ENCODE measurements around the gene CDH15. TPM values are rescaled to one million over a fixed set of nuclear protein-coding genes. Genes with fewer than 3 reads are reported as not detected.

Gene CDH15
- total and polyA plus RNA-seq, 3 donors from 2014 or later: 1.4 to 3.0 (median 2.1) TPM

DNA sequence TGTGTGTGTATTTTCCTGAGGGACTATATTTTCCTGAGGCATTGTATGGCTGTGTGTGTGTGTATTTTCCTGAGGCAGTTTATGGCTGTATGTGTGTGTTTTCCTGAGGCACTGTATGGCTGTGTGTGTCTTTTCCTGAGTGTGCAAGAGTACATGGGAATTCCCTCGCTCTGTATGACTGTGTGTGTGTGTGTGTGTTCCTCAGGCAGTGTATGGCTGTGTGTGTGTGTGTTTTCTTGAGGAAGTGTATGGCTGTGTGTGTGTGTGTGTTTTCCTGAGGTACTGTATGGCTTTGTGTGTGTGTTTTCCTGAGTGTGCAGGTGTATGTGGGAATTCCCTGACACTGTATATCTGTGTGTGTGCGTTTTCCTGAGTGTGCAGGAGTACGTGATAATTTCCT lies 50.1 kb downstream of the CDH15 start:
- Histone ChIP-seq H3K36me3 (ENCODE audit: low read depth, missing control alignments) (no peaks in the 10 kb centered on the region), H3K4me3 (no peak overlapping the region), H3K27ac (no peak overlapping the region), H3K4me1 (no peaks in the 10 kb centered on the region), H3K9me3 (no peaks in the 10 kb centered on the region), H3K27me3 (no peaks in the 10 kb centered on the region)
- WGBS, 2 donors: 83 to 94% methylated on average over 2 to 3 of the region's 3 CpGs
- intact Hi-C loops (cut with DNase I; ENCODE audit: low total_unique reads): no loop called here
- TF ChIP-seq POLR2A (IDR thresholded peaks at IDR 0.05): no peak
- TF ChIP-seq, protein P1, sequence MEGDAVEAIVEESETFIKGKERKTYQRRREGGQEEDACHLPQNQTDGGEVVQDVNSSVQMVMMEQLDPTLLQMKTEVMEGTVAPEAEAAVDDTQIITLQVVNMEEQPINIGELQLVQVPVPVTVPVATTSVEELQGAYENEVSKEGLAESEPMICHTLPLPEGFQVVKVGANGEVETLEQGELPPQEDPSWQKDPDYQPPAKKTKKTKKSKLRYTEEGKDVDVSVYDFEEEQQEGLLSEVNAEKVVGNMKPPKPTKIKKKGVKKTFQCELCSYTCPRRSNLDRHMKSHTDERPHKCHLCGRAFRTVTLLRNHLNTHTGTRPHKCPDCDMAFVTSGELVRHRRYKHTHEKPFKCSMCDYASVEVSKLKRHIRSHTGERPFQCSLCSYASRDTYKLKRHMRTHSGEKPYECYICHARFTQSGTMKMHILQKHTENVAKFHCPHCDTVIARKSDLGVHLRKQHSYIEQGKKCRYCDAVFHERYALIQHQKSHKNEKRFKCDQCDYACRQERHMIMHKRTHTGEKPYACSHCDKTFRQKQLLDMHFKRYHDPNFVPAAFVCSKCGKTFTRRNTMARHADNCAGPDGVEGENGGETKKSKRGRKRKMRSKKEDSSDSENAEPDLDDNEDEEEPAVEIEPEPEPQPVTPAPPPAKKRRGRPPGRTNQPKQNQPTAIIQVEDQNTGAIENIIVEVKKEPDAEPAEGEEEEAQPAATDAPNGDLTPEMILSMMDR (IDR thresholded peaks at IDR 0.05): no peak
- no peak for DNase-seq

- 90 to 94% methylated on average over 21 of the region's 21 CpGs for WGBS, 2 donors
- Histone ChIP-seq H3K27me3 (no peaks in the 10 kb centered on the region), H3K4me3 (no peak overlapping the region), H3K36me3 (ENCODE audit: low read depth, missing control alignments) (no peaks in the 10 kb centered on the region), H3K27ac (no peak overlapping the region), H3K4me1 (no peaks in the 10 kb centered on the region), H3K9me3 (no peaks in the 10 kb centered on the region)
- TF ChIP-seq POLR2A (IDR thresholded peaks at IDR 0.05): no peak
- TF ChIP-seq, protein P1 (IDR thresholded peaks at IDR 0.05): no peak
- intact Hi-C loops (cut with DNase I; ENCODE audit: low total_unique reads): no loop called here
- no peak for DNase-seq
Measured at GRCh38 chr16:89222931-89223330, 51.4 kb downstream of the CDH15 start.

GRCh38 chr16:89224665-89225064 lies 53.1 kb downstream of the CDH15 start:
- no peaks in the 10 kb centered on the region for H3K9me3 ChIP-seq
- intact Hi-C loops (cut with DNase I; ENCODE audit: low total_unique reads): no loop called here
- TF ChIP-seq, protein P1 (IDR thresholded peaks at IDR 0.05): no peak
- no peak for TF ChIP-seq POLR2A (IDR thresholded peaks at IDR 0.05)
- no peak for DNase-seq
- no peak overlapping the region for H3K4me3 ChIP-seq
- H3K36me3 ChIP-seq (ENCODE audit: low read depth, missing control alignments): no peaks in the 10 kb centered on the region
- H3K4me1 ChIP-seq: no peaks in the 10 kb centered on the region
- 92 to 94% methylated on average over 8 to 10 of the region's 10 CpGs for whole genome bisulfite sequencing, 2 donors
- no peak overlapping the region for H3K27ac ChIP-seq
- H3K27me3 ChIP-seq: no peaks in the 10 kb centered on the region

DNA sequence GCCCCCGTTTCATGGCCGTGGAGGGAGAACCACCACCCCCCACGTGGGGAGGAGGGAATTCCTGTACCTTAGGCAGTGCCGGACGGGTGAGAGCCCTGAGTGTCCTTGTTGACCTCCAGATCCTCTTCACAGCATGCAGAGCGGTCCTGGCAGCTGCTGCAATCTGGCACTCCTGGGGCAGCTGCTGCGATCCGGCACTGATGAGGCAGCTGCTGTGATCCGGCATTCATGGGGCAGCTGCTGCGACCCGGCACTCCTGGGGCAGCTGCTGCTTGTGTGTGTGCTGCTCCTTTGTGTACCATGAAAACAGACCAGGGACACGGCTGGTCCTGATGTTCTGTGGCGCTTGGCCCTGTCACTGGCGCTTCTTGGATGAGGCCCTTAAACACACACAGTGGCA lies 58.7 kb downstream of the CDH15 start:
- TF ChIP-seq POLR2A (IDR thresholded peaks at IDR 0.05): no peak
- H3K36me3 ChIP-seq (ENCODE audit: low read depth, missing control alignments): no peaks in the 10 kb centered on the region
- H3K4me3 ChIP-seq: no peak overlapping the region
- DNase-seq: no peak
- no peaks in the 10 kb centered on the region for H3K9me3 ChIP-seq
- no peak overlapping the region for H3K27ac ChIP-seq
- no peaks in the 10 kb centered on the region for H3K4me1 ChIP-seq
- WGBS, 2 donors: 90 to 95% methylated on average over 2 to 14 of the region's 14 CpGs
- intact Hi-C loops (cut with DNase I; ENCODE audit: low total_unique reads): no loop called here
- no peaks in the 10 kb centered on the region for H3K27me3 ChIP-seq

- intact Hi-C loops (cut with DNase I; ENCODE audit: low total_unique reads): no loop called here
- no peak for DNase-seq
- Histone ChIP-seq H3K4me3 (no peak overlapping the region), H3K9me3 (no peaks in the 10 kb centered on the region), H3K4me1 (no peaks in the 10 kb centered on the region), H3K36me3 (ENCODE audit: low read depth, missing control alignments) (no peaks in the 10 kb centered on the region), H3K27me3 (no peaks in the 10 kb centered on the region), H3K27ac (no peak overlapping the region)
- WGBS, 2 donors: 76 to 86% methylated on average over 2 of the region's 2 CpGs
- TF ChIP-seq POLR2A (IDR thresholded peaks at IDR 0.05): no peak
- TF ChIP-seq, protein P1 (IDR thresholded peaks at IDR 0.05): no peak
Measured at GRCh38 chr16:89232107-89232506, 60.6 kb downstream of the CDH15 start.
